GM15510 (cell line): Measurements from ENCODE around the gene SLC38A7.

Experiments used
- POLR2A ChIP-seq: IDR thresholded peaks from 3 replicates; pipeline ENCODE4 v1.6.1; 2011; ENCODE audit warnings: borderline replicate concordance; ENCODE audit not compliant: insufficient read length; ENCODE audit errors: extremely low read depth

SLC38A7 gene

GRCh38 chr16:58684354-58685083 is at the start of gene SLC38A7:
SLC38A7 (minus strand) TSS chr16:58684770; CDS start chr16:58680126, 4,644 bp downstream.
- TF ChIP-seq POLR2A: peak; percentile 41

DNA sequence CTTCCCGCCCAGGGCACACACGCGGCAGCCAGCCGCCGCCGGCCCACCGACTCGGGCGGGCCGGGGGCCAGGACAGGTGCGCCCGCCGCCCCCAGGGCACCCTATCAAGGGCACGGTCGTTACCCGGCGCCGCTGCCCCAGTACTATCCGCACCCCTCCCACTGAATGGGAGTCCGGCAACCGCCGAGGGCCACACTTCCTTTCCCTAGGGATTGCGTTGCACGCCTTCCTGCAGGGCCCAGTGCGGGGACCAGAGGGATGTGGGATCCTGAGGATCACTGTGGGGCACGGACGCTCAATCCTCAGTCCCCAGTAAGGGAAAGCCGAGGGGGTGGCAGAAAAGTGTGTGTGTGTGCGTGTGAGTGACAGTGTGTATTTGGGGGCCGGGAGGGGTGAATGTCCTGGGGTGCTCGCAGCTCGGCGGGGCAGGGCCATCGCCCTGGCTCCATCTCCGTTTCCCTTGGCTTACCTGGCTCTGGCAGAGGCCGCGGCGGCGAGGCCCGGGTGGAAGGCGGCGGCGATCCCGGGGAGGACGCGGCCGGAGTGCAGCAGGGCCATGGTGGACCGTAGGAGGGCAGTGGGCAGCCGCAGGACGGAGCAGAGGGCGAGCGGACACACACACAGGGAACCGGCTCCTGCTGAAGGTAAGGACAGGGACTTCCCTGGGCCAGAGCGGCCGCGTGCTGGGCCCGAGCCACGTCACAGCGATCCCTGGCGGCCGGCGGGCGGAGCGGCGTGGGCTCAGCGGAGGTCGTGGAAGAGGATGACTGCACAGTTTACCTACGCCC is 49.3 kb upstream of the SLC38A7 start, which contains the start of gene GOT2:
Gene GOT2 (minus strand): TSS at position 646 of the 788 bp plus-strand sequence. CDS start 88 bp downstream, at position 558.
- TF ChIP-seq POLR2A: peak; percentile 78

DNA sequence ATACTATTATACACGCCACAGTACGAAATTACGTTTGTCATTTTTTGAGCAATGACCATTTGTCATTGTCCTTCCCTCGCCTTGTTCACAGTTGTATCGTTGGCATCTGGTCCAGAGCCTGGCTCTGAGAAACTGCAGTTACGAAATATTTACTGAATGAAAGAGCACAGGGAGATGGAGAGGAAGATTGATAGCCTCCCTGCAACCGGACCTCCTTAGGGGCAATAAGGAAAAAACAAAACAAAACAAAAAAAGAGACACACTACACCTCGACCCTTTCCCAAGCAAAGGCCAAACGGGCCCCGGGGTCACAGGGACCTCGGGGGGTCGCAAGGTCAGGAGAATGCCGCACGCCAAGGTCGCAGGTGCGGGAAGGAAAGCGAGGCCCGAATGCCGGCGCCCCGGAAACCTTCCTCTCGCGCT is 48.7 kb upstream of the SLC38A7 start:
- no peak for TF ChIP-seq POLR2A

DNA sequence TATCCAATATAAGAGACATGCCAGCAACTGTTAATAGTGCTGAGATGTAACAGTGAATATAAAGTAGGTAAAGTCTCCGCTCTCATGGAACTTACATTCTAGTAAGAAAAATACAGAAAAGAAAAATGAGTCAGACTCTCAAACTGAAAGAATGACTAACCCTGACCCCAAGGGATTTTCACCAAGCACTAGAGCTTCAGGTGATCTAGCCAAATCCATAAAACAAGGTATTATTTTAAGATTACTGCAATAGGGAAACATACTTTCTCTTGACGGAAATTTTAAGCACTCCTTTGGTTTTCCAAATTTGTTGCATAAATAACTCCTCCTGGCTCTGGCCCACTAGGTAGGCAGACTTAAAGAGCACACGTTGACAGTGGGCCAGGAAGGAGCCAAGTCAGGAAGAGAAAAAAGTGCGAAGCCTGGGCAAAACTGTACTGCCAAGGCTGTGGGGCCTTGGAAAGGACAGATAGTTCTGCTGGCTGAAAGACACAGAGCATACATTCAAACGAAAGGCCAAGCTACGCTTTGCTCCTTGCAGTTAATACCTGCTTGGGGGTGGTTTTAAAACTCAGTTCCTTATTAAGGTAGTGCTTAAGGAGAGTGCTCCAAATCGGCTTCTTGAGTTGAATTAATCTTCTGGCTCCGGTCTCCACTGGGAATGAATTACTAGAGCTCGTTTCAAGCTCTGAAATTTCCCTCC is 48.1 kb upstream of the SLC38A7 start:
- TF ChIP-seq POLR2A: no peak

DNA sequence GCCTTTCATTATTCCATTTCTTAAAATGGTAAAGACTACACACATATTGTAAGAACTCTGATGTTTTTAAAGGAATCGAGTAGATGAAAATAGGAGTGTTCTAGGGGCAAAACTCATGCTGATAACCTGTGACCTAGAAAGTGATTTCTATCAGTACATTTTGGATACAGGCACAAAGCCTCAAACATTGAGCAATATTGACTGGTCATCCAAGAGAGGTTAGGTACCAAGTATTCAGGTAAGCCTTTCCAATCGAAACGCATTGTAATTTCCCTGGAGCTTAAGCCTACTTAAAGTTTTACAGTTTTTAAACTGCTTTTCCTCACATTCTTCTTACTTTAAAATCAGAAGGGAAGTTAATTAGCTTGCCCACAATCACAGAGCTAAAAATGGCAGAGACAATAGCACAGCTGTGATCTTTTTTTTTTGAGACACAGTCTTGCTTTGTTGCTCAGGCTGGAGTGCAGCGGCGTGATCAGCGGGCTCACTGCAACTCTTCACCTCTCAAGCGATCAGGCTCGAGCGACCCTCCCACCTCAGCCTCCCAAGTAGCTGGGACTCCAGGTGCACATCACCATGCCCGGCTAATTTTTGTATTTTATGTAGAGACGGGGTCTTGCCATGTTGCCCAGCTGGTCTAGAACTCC is 46.3 kb upstream of the SLC38A7 start:
- no peak for TF ChIP-seq POLR2A

- TF ChIP-seq POLR2A: no peak
Measured at GRCh38 chr16:58727796-58728568, 43.4 kb upstream of the SLC38A7 start.

DNA sequence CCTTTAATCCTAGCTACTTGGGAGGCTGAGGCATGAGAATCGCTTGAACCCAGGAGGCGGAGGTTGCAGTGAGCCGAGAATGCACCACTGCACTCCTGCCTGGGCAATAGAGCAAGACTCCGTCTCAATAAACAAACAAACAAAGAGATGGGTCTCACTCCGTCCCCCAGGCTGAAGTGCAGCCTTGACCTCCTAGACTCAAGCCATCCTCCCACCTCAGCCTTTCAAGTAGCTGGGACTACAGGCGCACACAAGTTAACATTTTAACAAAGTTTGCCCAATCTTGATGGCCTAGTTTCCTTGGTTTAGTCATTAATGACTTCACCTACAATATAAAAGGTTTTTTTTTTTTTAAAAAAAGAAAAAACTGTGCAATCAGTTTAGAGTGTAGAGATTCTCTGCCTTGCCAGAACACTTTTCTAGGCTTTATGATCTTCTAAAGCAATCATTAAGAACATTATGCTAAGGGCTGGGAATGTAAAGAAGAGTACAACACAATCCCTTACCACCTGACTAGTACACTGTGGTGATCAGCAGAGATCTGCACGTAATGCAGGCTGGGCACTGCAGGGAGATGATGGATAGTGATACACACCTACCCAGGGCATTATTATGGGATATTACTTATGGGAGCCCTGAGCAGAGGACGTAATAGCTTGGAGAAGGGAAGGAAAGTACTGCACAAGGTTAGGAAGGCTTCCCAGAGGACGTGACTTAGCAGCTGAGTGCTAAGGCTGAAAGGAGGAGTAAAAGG is 42.6 kb upstream of the SLC38A7 start:
- TF ChIP-seq POLR2A: no peak

- no peak for TF ChIP-seq POLR2A
Measured at GRCh38 chr16:58723109-58723508, 38.5 kb upstream of the SLC38A7 start.

DNA sequence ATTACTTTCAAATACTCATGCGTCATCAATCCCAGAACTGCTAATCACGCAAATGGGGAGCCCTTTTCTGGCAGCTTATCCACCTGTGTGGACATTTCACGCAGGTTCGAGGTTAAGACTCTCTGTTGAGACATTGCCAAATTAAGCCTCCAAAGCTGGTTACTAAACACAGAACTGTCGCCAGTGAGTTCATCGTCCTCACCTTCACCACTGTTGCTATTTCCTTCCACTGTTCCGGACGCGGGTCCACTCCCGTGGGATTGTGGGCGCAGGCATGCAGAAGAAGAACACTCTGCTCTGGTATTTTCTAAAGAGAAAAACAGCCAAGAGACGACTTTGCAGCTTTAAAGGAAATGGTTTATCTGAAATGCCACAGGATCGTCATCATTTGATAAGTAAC is 33.4 kb upstream of the SLC38A7 start:
- no peak for TF ChIP-seq POLR2A

- TF ChIP-seq POLR2A: no peak
Measured at GRCh38 chr16:58716468-58716867, 31.9 kb upstream of the SLC38A7 start.

DNA sequence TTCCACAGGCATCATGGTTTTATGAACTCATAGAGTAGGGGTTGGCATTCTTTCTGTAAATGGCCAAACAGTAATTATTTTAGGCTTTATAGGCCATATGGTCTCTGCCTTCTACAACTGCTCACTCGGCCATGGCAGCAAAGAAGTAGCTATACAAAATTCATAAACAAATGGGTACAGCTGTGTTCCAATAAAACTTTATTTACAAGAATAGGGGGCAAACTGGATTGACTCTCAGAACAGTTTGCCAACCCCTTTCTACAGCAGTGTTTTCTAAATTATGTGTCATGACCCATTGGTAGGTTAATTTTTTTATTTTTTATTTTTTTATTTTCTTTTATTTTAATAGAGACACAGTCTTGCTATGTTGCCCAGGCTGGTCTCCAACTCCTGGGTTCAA is 29.2 kb upstream of the SLC38A7 start:
- no peak for TF ChIP-seq POLR2A

DNA sequence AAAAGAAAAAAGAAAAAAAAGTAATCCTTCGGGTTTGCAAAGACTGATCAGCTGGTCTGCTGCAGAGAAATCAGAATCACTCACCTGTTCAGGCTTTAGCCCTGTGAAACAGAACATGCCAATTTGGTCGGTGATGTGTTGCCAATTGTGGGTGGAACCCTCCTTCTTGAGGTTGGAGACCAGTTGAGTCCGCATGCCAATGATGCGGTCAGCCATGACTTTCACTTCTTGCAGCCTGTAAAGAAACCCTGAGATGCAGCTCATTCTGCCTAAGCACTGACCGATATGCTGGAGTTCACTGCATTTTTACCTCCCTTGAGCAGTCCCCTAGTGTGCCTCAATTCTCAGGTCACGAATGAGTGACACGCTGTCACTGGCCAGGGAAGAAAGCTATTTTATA is 24.8 kb upstream of the SLC38A7 start:
- TF ChIP-seq POLR2A: no peak

GRCh38 chr16:58699151-58699550 is 14.6 kb upstream of the SLC38A7 start:
- TF ChIP-seq POLR2A: no peak
